H1 (cell line): Measurements from ENCODE around the gene SRRT. TPM values are rescaled to one million over a fixed set of nuclear protein-coding genes. Genes with fewer than 3 reads are reported as not detected.
A peak's percentile ranks its signal among the peaks of the same experiment; 100 is the strongest.

Experiments used
- CTCF ChIA-PET: fragments of 300-600 bp; sonication (Branson Sonifier 250); formaldehyde crosslinking; loops from one replicate; lab custom pipeline; 2021; ENCODE audit not compliant: partially characterized antibody; lab: Charles Lee
- POLR2A ChIA-PET: fragments of 300-600 bp; sonication (Branson Sonifier 250); formaldehyde crosslinking; loops from one replicate; lab custom pipeline; 2021; ENCODE audit warnings: inconsistent platforms; ENCODE audit not compliant: partially characterized antibody; lab: Charles Lee
- DNase-seq, 2 experiments: peaks; one replicate each; pipeline versions ENCODE4 v3.0.0 to v3.0.0-alpha.2; 2010 to 2022; ENCODE audit warnings: low spot score in 2 of 2, low read depth in 1 of 2, mixed read lengths in 1 of 2
- FAIRE-seq: peaks from 2 replicates; lab custom pipeline; 2011; peaks lifted over from hg19 to GRCh38; lab: Jason Lieb, UNC
- H2AFZ ChIP-seq: 2 replicates; pipeline ENCODE4 v1.8.1; 2012; ENCODE audit warnings: low read length, inconsistent platforms
- H2AK5ac ChIP-seq: 2 replicates; pipeline ENCODE4 v1.6.1; 2013; ENCODE audit warnings: low read depth, low read length
- H2BK120ac ChIP-seq: replicated peaks from 2 replicates; pipeline ENCODE3; 2013; ENCODE audit warnings: low read depth, low read length, inconsistent platforms
- H2BK12ac ChIP-seq: 2 replicates; pipeline ENCODE4 v1.6.1; 2013; ENCODE audit warnings: low read depth, low read length
- H2BK15ac ChIP-seq: 2 replicates; pipeline ENCODE4 v1.6.1; 2013; ENCODE audit warnings: low read length
- H2BK20ac ChIP-seq: 2 replicates; pipeline ENCODE4 v1.6.1; 2013; ENCODE audit warnings: low read length
- H2BK5ac ChIP-seq: 2 replicates; pipeline ENCODE4 v1.6.1; 2013; ENCODE audit warnings: low read depth, low read length
- H3K14ac ChIP-seq: 2 replicates; pipeline ENCODE4 v1.6.1; 2013; ENCODE audit warnings: inconsistent platforms; ENCODE audit not compliant: insufficient read length
- H3K18ac ChIP-seq: 2 replicates; pipeline ENCODE4 v1.6.1; 2013; ENCODE audit warnings: low read length; ENCODE audit errors: extremely low read depth
- H3K23ac ChIP-seq: 2 replicates; pipeline ENCODE4 v1.6.1; 2013; ENCODE audit warnings: inconsistent platforms; ENCODE audit not compliant: insufficient read length
- H3K23me2 ChIP-seq: 2 replicates; pipeline ENCODE4 v1.6.1; 2013; ENCODE audit warnings: low read depth, low read length
- H3K27ac ChIP-seq: 2 replicates; pipeline ENCODE4 v1.6.1; 2011; ENCODE audit warnings: low read depth, low read length, inconsistent platforms
- H3K27me3 ChIP-seq, 4 experiments: replicated peaks in 1 of 4; 1 replicate in 1 of 4; 2 replicates in 3 of 4; pipeline versions ENCODE4 v1.6.1 to v1.8.1; 2011 to 2013; ENCODE audit warnings: low read length in 3 of 4, mild to moderate bottlenecking in 3 of 4, inconsistent platforms in 2 of 4, mixed read lengths in 2 of 4, moderate library complexity in 1 of 4; ENCODE audit not compliant: control insufficient read depth in 3 of 4, insufficient read depth in 3 of 4; ENCODE audit errors: extremely low read depth in 1 of 4
- H3K36me3 ChIP-seq, 4 experiments: 2 replicates each; pipeline versions ENCODE4 v1.6.1 to v1.8.1; 2011 to 2013; ENCODE audit warnings: mild to moderate bottlenecking in 4 of 4, low read length in 3 of 4, moderate library complexity in 2 of 4, control low read depth in 1 of 4, inconsistent platforms in 1 of 4; ENCODE audit not compliant: insufficient read depth in 4 of 4, control insufficient read depth in 2 of 4
- H3K4ac ChIP-seq: replicated peaks from 2 replicates; pipeline ENCODE3; 2013; ENCODE audit warnings: low read length, low read depth, mixed read lengths, inconsistent platforms; ENCODE audit not compliant: insufficient read length
- H3K4me1 ChIP-seq, 4 experiments: replicated peaks in 1 of 4; 1 replicate in 1 of 4; 2 replicates in 3 of 4; pipeline versions ENCODE4 v1.6.1 to v1.8.1; 2011 to 2013; ENCODE audit warnings: low read length in 3 of 4, inconsistent platforms in 2 of 4, mixed read lengths in 1 of 4; ENCODE audit not compliant: insufficient read depth in 4 of 4, control insufficient read depth in 3 of 4
- H3K4me2 ChIP-seq, 2 experiments: 2 replicates each; pipeline versions ENCODE4 v1.6.1 to v1.8.1; 2011 to 2013; ENCODE audit warnings: low read depth in 2 of 2, low read length in 2 of 2, control low read depth in 1 of 2, inconsistent platforms in 1 of 2, mild to moderate bottlenecking in 1 of 2; ENCODE audit not compliant: insufficient read depth in 1 of 2
- H3K4me3 ChIP-seq, 4 experiments: fragments of 200-600, 300-600 bp in 1 of 4; sonication (generic), shearing (Covaris generic), sonication (Bioruptor Twin) in 1 of 4; 2 replicates each; pipeline versions ENCODE4 v1.5.1 to v1.8.1; 2011 to 2016; ENCODE audit warnings: low read length in 4 of 4, low read depth in 3 of 4, control low read depth in 2 of 4, inconsistent platforms in 2 of 4, mild to moderate bottlenecking in 2 of 4, mixed read lengths in 1 of 4, moderate library complexity in 1 of 4; ENCODE audit not compliant: insufficient read depth in 2 of 4; ENCODE audit errors: extremely low read depth in 1 of 4
- H3K56ac ChIP-seq: replicated peaks from 2 replicates; pipeline ENCODE3; 2013; ENCODE audit warnings: low read depth, mild to moderate bottlenecking, mixed read lengths, low read length, inconsistent platforms; ENCODE audit not compliant: insufficient read length
- H3K79me1 ChIP-seq: 2 replicates; pipeline ENCODE4 v1.6.1; 2013; ENCODE audit warnings: low read depth, low read length, control low read depth
- H3K79me2 ChIP-seq, 2 experiments: 2 replicates each; pipeline versions ENCODE4 v1.6.1 to v1.8.1; 2012 to 2013; ENCODE audit warnings: low read length in 2 of 2, mild to moderate bottlenecking in 2 of 2, inconsistent platforms in 1 of 2; ENCODE audit not compliant: insufficient read depth in 2 of 2, control insufficient read depth in 1 of 2
- H3K9ac ChIP-seq, 4 experiments: replicated peaks in 1 of 4; 1 replicate in 1 of 4; 2 replicates in 3 of 4; pipeline versions ENCODE4 v1.6.1 to v1.8.1; 2011 to 2013; ENCODE audit warnings: low read depth in 3 of 4, low read length in 3 of 4, control low read depth in 2 of 4, mild to moderate bottlenecking in 2 of 4, moderate library complexity in 2 of 4, inconsistent platforms in 1 of 4; ENCODE audit errors: extremely low read depth in 1 of 4
- H3K9me3 ChIP-seq, 2 experiments: 2 replicates each; pipeline versions ENCODE4 v1.6.1 to v1.8.1; 2012 to 2013; ENCODE audit warnings: mild to moderate bottlenecking in 2 of 2, moderate library complexity in 2 of 2, control low read depth in 1 of 2, inconsistent platforms in 1 of 2, low read depth in 1 of 2, low read length in 1 of 2, mixed read lengths in 1 of 2; ENCODE audit not compliant: insufficient read depth in 2 of 2
- H4K20me1 ChIP-seq, 2 experiments: replicated peaks in 1 of 2; 2 replicates each; pipeline versions ENCODE3 to v1.8.1; 2011 to 2013; ENCODE audit warnings: inconsistent platforms in 2 of 2, low read length in 2 of 2, mild to moderate bottlenecking in 1 of 2; ENCODE audit not compliant: insufficient read depth in 2 of 2, control insufficient read depth in 1 of 2
- H4K5ac ChIP-seq: 2 replicates; pipeline ENCODE4 v1.6.1; 2013; ENCODE audit warnings: low read length, low read depth, mixed read lengths, inconsistent platforms; ENCODE audit not compliant: insufficient read length
- H4K8ac ChIP-seq: 2 replicates; pipeline ENCODE4 v1.8.0; 2013; ENCODE audit warnings: mild to moderate bottlenecking, moderate library complexity, low read length, inconsistent platforms; ENCODE audit not compliant: insufficient read depth; ENCODE audit errors: extremely low read depth
- H4K91ac ChIP-seq: replicated peaks from 2 replicates; pipeline ENCODE3; 2013; ENCODE audit warnings: low read length, mixed read lengths, inconsistent platforms; ENCODE audit not compliant: insufficient read length
- CEBPB ChIP-seq: IDR thresholded peaks from 2 replicates; pipeline ENCODE4 v1.6.1; 2012; ENCODE audit warnings: low read depth, low read length
- CREB1 ChIP-seq: IDR thresholded peaks from 2 replicates; pipeline ENCODE4 v1.6.1; 2012; ENCODE audit warnings: inconsistent platforms
- PHF8 ChIP-seq: fragments of 200-600 bp; sonication (generic); conservative IDR thresholded peaks from 2 replicates; pipeline ENCODE4 v1.7.1; 2012; ENCODE audit warnings: low read depth, mild to moderate bottlenecking, inconsistent platforms, low read length, moderate library complexity
- POLR2A ChIP-seq, 2 experiments: IDR thresholded peaks; 1 replicate in 1 of 2; 2 replicates in 1 of 2; pipeline ENCODE4 v1.6.1; 2011; ENCODE audit warnings: low read depth in 2 of 2, low read length in 2 of 2, mild to moderate bottlenecking in 2 of 2; ENCODE audit errors: control extremely low read depth in 1 of 2
- POLR2AphosphoS5 ChIP-seq: IDR thresholded peaks from 2 replicates; pipeline ENCODE4 v1.6.1; 2011; ENCODE audit warnings: low read depth, low read length
- POU5F1 ChIP-seq: IDR thresholded peaks from 2 replicates; pipeline ENCODE4 v1.6.1; 2011; ENCODE audit warnings: low read depth, mild to moderate bottlenecking, low read length, moderate library complexity
- RBBP5 ChIP-seq: IDR thresholded peaks from 2 replicates; pipeline ENCODE4 v1.7.1; 2012; ENCODE audit warnings: low read depth, mild to moderate bottlenecking, inconsistent platforms, low read length, moderate library complexity, borderline replicate concordance
- SUZ12 ChIP-seq: fragments of 200-600 bp; sonication (generic); IDR thresholded peaks from 2 replicates; pipeline ENCODE4 v1.6.1; 2012; ENCODE audit warnings: mild to moderate bottlenecking, inconsistent platforms, low read length, moderate library complexity, mixed read lengths
- TAF1 ChIP-seq: IDR thresholded peaks from 2 replicates; pipeline ENCODE4 v1.6.1; 2011; ENCODE audit warnings: mild to moderate bottlenecking, low read depth, low read length
- TBP ChIP-seq: IDR thresholded peaks from 2 replicates; pipeline ENCODE4 v1.6.1; 2011; ENCODE audit warnings: low read depth, low read length, improper control_type of control experiment
- WGBS, 2 experiments: shearing (Covaris generic) in 1 of 2; methylation state at CpG; one replicate each; pipeline versions ENCODE4 v1.1.6 to v1.1.7; 2013 to 2015; ENCODE audit warnings: low lambda C conversion rate in 2 of 2, mixed read lengths in 2 of 2, inconsistent platforms in 1 of 2, low coverage in 1 of 2, missing lambda C conversion rate in 1 of 2; ENCODE audit not compliant: insufficient replicate concordance in 2 of 2, insufficient coverage in 1 of 2, insufficient read length in 1 of 2; ENCODE audit errors: extremely low coverage in 1 of 2, missing lambda C conversion rate in 1 of 2; 5-methylcytosine and 5-hydroxymethylcytosine counted together
- polyA plus RNA-seq, 7 experiments: library from polyadenylated mRNA; depleted of rRNA in 3 of 7; stranded (reverse) in 5 of 7; unstranded in 2 of 7; fragments of >200 nt in 5 of 7; fragments of 200-250 nt in 2 of 7; gene quantifications; 1 replicate in 5 of 7; 2 replicates in 1 of 7; 4 replicates in 1 of 7; pipeline versions ENCODE4 v1.2.1 to v1.2.3, GENCODE V29; 2011 to 2013; ENCODE audit warnings: missing spikeins in 2 of 7, mixed read lengths in 2 of 7
- total RNA-seq: library from RNA; stranded (reverse); fragmentation: NEBNext Ultra II Directional; extraction: Animal tissue kit (Norgen Biotek cat#: 25700); gene quantifications from 2 replicates; pipeline ENCODE4 v1.2.1, GENCODE V29; 2021

The SRRT gene
- total and polyA plus RNA-seq, 2 of the 8 experiments (the other 6 are each of a cell fraction or from before 2014, with no cell fraction given) = 66.7 to 237 TPM

- H3K27ac ChIP-seq = peak overlapping the region; percentile 94
- H3K18ac ChIP-seq = peak overlapping the region; percentile 99
- FAIRE-seq (no peak), DNase-seq (peak in 1 of 2 experiments; percentile 53)
- POLR2A ChIA-PET = interaction anchor here (1.2 to 15.1 kb wide), 10 partner anchors 10 to 63 kb away, joined by 3 to 313 read pairs (median 6); partner anchors contain the start of genes SLC12A9 and UFSP1
- H4K5ac ChIP-seq = peak overlapping the region; percentile 94
- H3K56ac ChIP-seq = peak overlapping the region; percentile 92
- WGBS, 2 experiments = 19% methylated on average over 24 of the region's 27 CpGs; no CpG with 5 or more reads in 1 of the 2 experiments
- peaks cover 0 to 18% of the 10 kb centered on the region in 2 experiments; a peak in 3 of 4 replicates for H3K79me2 ChIP-seq
- H3K4me2 ChIP-seq = peak overlapping the region; percentile 73 to 91
- H2BK15ac ChIP-seq = peak overlapping the region; percentile 23; the same call in 1 of the 2 replicates
- no peaks in the 10 kb centered on the region for H4K20me1 ChIP-seq
- H3K36me3 ChIP-seq = peaks cover 19 to 32% (median 25%) of the 10 kb centered on the region in 4 experiments
- peak overlapping the region; percentile 64 to 91 (median 83) for H3K9ac ChIP-seq
- H3K79me1 ChIP-seq = peaks cover 7% of the 10 kb centered on the region; the same call in 1 of the 2 replicates
- CTCF ChIA-PET = no interaction called here
- H3K27me3 ChIP-seq = no peaks in the 10 kb centered on the region
- H4K8ac ChIP-seq = peak overlapping the region; percentile 95
- H3K23me2 ChIP-seq = peaks cover 6% of the 10 kb centered on the region; the same call in 1 of the 2 replicates
- peak overlapping the region; percentile 94 for H2BK5ac ChIP-seq
- H3K14ac ChIP-seq = no peak overlapping the region
- no peak overlapping the region for H2BK20ac ChIP-seq
- H2BK120ac ChIP-seq = peak overlapping the region; percentile 78
- H2AK5ac ChIP-seq = no peak overlapping the region
- H2BK12ac ChIP-seq = peak overlapping the region; percentile 84; the same call in 1 of the 2 replicates
- peak overlapping the region; percentile 68 to 93 (median 83) for H3K4me3 ChIP-seq
- H2AFZ ChIP-seq = no peak overlapping the region
- TF ChIP-seq RBBP5 (no peak), POLR2AphosphoS5 (peak; percentile 78), POU5F1 (no peak), CEBPB (no peak), CREB1 (peak; percentile 75), TBP (no peak), TAF1 (peak; percentile 46; the same call in 1 of the 2 replicates), POLR2A (IDR thresholded peaks at IDR 0.05; ENCODE audit: control extremely low read depth in 1 of 2, low read depth in 2 of 2, low read length in 2 of 2) (0 out of 3 replicates have a peak, but pooled peaks of 1 of the 2 experiments have one; percentile 48), SUZ12 (no peak), PHF8 (no peak)
- peak overlapping the region; percentile 84 for H4K91ac ChIP-seq
- peaks cover 2 to 16% (median 11%) of the 10 kb centered on the region in 4 experiments for H3K4me1 ChIP-seq
- no peaks in the 10 kb centered on the region for H3K9me3 ChIP-seq
- H3K4ac ChIP-seq = peak overlapping the region; percentile 77
- no peak overlapping the region for H3K23ac ChIP-seq
Measured at GRCh38 chr7:100867776-100868485, 7.0 kb upstream of the SRRT start.
